ENCODE measurements around the gene PSG7.
"Not testable (repeated sequence)": the region's sequence is repeated elsewhere in the genome, so short reads cannot be mapped to it uniquely, and the experiment has no call there.

Gene PSG7

GRCh38 chr19:42937107-42937506 lies at the start of gene PSG7:
Gene PSG7, minus strand, starts transcription at chr19:42937207. Its CDS starts 131 bp downstream, at chr19:42937076.
- H3K4me3 ChIP-seq (ENCODE audit: low read length) = not testable (repeated sequence)

DNA sequence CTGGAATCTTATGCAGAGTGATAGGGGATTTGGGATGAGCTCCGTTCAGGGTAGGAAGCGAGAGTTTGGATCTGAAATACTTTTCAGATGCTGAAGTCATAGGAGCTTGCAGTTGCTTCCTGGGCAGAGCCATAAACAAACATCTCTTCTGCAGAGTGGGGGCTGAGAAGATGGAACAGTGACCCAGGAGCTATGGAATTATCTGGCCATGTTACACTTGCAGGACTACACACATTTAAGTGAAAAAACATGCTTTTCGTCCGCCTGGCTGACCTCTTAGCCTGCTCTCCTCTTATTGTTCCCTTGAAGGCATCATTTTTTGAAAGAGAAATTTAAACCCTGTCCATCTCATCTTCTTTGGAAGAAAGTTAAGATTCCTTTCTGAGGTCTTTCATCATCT lies 48.6 kb upstream of the PSG7 start:
- TF ChIP-seq CTCF (conservative IDR thresholded peaks at IDR 0.05; ENCODE audit: low read depth, low read length) = no peak
- H3K4me3 ChIP-seq (ENCODE audit: low read length) = no peak overlapping the region
- no peak for DNase-seq (ENCODE audit: low read depth)

More at GRCh38 chr19:42937107-42937506, at the start of gene PSG7:
- not testable (repeated sequence) for DNase-seq (ENCODE audit: low read depth)

GRCh38 chr19:42982111-42982510 lies 45.1 kb upstream of the PSG7 start:
- H3K4me3 ChIP-seq (ENCODE audit: low read length); DNase-seq (ENCODE audit: low read depth): not testable (repeated sequence)

DNA sequence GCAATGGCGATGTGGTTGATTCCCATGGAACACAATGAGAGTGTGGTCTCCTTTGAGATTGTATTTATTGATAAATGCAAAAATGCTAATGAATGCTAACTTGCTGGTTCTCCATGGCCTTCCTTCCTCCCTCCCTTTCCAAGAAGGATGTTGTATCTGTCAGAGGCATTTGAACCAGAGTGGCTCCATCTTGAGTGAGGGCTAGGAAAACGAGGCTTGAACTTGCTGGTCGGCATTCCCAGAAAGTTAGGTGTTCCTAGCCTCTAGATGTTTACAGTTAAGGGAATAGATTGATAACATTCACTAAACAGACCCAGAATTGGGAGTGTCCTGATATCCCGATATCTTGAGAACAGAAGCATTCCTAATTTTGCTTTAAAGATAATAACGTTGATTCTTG lies 34.4 kb upstream of the PSG7 start:
- not testable (repeated sequence) for DNase-seq (ENCODE audit: low read depth); H3K4me3 ChIP-seq (ENCODE audit: low read length)

GRCh38 chr19:42965176-42965575 lies 28.2 kb upstream of the PSG7 start:
- no peak for TF ChIP-seq CTCF (conservative IDR thresholded peaks at IDR 0.05; ENCODE audit: low read depth, low read length)
- no peak overlapping the region for H3K4me3 ChIP-seq (ENCODE audit: low read length)
- DNase-seq (ENCODE audit: low read depth) = peak; percentile 26

GRCh38 chr19:42961119-42961518 lies 24.1 kb upstream of the PSG7 start:
- no peak overlapping the region for H3K4me3 ChIP-seq (ENCODE audit: low read length)
- no peak for TF ChIP-seq CTCF (conservative IDR thresholded peaks at IDR 0.05; ENCODE audit: low read depth, low read length)
- DNase-seq (ENCODE audit: low read depth) = no peak

DNA sequence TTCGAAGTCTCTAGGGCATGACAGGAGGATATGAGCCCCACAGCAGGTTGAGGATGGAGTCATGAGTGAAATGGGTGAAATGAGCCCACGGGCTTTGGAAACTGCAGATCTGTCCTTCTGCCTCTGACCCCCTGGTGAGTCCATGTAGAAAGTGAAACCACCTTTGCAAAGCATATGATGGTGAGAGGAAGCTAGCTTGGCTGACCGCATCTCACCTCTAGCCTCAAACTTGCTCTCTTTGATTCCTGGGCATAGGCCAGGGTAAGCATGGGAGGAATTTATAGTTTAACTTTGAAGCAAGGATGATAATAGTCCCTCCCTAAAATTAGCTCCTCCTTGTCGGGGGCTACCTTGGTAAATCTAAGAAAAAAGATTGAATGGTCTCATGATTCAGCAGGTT lies 15.1 kb upstream of the PSG7 start:
- not testable (repeated sequence) for H3K4me3 ChIP-seq (ENCODE audit: low read length); DNase-seq (ENCODE audit: low read depth)

GRCh38 chr19:42951476-42951875 lies 14.5 kb upstream of the PSG7 start:
- not testable (repeated sequence) for H3K4me3 ChIP-seq (ENCODE audit: low read length); DNase-seq (ENCODE audit: low read depth)

GRCh38 chr19:42942187-42942789 lies 5.3 kb upstream of the PSG7 start:
- TF ChIP-seq CTCF (conservative IDR thresholded peaks at IDR 0.05; ENCODE audit: low read depth, low read length) = peak; percentile 64
- no peak overlapping the region for H3K4me3 ChIP-seq (ENCODE audit: low read length)
- no peak for DNase-seq (ENCODE audit: low read depth)

GRCh38 chr19:42934726-42935125 lies 2.3 kb downstream of the PSG7 start:
- not testable (repeated sequence) for H3K4me3 ChIP-seq (ENCODE audit: low read length); DNase-seq (ENCODE audit: low read depth)

GRCh38 chr19:42934183-42934582 lies 2.8 kb downstream of the PSG7 start:
- not testable (repeated sequence) for DNase-seq (ENCODE audit: low read depth); H3K4me3 ChIP-seq (ENCODE audit: low read length)

GRCh38 chr19:42933412-42933811 lies 3.6 kb downstream of the PSG7 start:
- not testable (repeated sequence) for DNase-seq (ENCODE audit: low read depth); H3K4me3 ChIP-seq (ENCODE audit: low read length)

GRCh38 chr19:42932485-42933101 lies 4.4 kb downstream of the PSG7 start:
- peak; percentile 87 for DNase-seq (ENCODE audit: low read depth)
- H3K4me3 ChIP-seq (ENCODE audit: low read length) = not testable (repeated sequence)

Data from retinal pigment epithelial cell (primary cell).